IPS DF 4.7 (cell line): ENCODE measurements around the gene SIL1.

Experiments used
- DNase-seq: peaks from one replicate; pipeline ENCODE4 v3.0.0-alpha.2; 2013; ENCODE audit warnings: low spot score; ENCODE audit errors: extremely low read depth

SIL1 gene

DNA sequence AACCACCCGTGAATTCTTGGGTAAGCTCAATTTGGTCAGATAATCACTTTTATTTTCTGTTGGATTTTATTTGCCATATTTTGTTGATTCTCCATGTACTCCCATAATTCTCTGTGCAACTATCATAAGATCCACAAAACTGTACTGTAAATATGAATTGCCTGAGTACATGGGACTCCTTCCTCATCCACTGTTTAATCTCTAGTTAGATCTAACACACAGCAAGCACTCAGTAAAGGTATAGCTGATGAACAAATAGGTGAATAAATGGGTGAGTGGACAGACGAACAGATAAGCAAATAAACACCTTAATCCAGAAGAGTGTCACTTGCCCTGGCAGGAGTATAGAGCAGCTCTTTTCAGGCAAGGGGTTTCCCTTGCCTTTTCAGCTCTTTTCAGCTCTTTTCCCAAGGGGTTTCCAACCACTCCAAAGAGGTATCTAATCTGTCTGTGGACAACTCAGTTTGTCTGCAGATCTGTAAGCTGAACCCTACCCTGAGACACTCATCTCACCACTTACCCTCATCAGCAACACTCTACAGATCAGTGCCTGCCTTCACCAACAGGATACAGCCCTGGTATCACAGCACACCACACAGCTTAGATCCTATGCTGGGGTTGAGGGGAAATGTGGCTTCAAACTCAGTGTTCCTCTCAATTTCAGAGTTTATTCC lies 51.2 kb downstream of the SIL1 start:
- DNase-seq = no peak

DNA sequence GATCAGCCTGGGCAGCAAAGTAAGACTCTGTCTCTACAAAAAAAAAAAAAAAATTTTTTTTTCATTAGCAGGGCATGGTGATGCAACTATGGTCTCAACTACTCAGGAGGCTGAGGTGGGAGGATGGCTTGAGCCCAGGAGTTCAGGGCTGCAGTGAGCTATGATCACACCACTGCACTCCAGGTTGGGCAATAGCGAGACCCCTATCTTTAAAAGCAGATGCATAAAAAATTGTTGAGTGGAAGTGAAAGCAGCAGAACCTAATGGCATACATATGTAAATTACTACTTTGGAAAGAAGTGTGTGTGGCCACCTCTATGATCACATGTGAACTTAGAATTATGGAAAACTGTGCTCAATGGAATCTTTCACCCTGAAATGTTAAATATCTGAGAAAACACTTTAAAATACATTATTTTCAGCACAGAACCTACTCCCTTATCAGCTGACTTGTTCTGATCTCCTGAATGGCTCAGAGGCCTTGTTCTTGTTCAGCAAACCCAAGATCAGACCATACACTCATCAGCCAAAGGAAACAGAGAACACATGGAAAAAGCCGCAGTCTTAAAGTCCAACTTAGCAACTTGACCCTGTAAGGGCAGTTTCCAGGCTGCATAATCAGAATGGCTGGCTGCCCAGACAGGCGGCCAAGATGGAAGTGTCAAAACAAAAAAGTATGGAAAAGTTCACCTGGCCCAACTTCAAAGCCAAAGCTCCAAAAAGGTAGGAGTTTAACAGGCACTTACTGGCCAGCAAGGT lies 56.5 kb downstream of the SIL1 start:
- DNase-seq = no peak

DNA sequence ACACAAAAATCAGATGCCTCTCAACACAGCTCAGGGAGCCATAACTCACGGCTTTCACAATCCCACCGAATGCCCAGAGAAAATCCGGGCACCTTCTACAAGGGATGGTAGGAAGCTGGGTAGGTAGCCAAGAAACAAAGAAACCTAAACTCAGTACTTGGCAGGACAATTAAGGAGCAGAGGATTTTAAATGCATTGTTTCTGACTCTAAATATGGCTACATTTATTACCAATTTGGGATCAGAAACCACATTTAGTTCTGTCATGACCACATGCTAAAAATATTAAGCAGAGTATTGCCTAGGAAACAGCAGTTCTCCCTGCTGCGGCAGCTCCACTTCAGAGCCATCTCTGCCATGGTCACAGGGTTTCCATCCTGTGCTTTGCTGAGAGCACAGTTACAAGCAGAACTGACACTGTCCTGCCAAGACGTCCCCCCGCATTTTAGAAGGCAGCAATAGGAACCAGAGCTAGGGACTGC lies 57.5 kb downstream of the SIL1 start:
- no peak for DNase-seq

DNA sequence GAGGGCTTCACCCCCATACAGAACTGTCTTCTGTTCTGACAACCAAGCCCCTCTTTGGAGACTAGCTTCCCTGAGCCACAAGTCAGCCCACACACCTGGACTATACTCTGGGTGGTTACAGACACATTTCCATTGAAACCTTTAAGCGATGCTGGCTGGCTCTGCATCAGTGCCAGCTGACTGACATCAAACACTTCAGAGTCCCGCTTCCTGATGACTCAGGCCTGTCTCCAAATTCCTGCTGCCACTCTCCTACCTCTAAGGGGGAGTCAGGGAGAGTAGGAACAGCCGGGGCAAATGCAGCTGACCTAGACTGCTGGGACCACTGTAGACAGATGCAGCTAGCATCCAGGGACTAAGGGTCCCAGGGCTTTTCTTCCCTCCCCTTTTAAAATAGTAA lies 59.4 kb downstream of the SIL1 start:
- DNase-seq = no peak

DNA sequence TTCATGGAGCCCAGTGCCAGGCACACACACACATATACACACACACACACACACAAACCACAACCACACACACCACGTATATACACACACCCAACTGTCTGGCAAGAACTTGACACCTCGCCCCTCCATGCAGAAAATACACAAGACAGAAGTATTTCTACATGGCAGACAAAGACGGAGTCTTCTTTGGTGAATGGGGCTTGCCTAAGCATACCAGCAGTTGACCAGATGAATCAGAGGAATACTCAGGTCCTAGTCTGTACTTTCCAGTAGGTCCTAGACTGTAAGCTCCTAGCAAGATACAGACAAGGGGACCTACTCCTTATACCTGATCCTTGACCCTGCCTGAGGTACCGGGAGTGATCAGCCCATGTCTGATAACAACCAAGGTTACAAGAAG lies 60.1 kb downstream of the SIL1 start:
- no peak for DNase-seq

DNA sequence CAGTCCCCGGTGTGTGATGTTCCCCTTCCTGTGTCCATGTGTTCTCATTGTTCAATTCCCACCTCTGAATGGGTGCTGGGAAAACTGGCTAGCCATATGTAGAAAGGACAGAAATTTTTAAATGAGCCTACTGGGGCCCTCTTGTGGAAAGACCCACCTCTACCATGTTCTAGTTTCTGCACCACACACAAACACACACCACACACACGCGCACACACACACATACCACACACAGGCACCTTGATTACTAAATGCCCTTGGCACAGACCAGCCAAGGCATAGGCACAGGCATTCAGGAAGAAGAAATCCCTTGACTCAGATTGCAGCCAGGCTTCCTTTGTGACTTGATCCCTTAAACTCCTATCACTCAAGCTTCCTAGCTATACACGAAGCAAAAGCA lies 60.5 kb downstream of the SIL1 start:
- no peak for DNase-seq

DNA sequence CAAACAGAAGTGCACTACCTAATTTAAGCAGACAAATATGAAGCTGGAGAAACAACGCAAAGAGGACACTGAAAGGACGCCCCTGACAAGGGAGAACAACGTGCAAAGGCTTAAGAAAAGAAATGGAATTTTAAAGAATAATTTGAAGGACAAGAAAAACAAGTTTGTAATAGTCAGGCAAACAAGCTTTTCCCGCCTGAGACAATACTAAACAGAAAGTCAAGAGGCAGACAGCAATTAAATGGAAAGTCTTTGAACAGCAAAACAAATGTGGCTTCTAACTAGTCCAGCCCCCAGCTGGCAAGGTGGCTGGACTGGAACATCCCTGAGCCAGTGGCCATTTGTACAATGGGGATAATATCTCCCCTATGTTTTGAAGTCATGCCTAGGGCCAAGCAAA lies 63.3 kb downstream of the SIL1 start:
- no peak for DNase-seq

DNA sequence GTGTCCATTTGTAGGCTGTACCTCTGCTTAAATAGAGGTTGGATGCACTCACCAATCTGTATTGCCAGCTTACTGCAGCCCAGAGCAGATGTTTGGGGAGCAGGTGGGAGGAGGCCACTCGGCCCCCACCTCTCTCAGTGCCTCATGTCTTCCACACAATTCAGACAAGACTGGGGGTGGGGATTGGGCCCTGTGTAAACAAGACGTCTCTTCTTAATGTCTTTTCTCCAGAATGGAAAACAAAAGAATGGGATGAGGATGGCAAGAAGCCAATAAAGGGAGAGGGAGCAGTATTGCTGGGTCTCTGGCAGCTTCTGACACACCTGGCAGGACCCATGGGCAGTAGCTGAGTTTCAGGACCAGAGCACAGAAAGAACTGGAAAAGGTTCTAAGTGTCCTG lies 64.9 kb downstream of the SIL1 start:
- no peak for DNase-seq

DNA sequence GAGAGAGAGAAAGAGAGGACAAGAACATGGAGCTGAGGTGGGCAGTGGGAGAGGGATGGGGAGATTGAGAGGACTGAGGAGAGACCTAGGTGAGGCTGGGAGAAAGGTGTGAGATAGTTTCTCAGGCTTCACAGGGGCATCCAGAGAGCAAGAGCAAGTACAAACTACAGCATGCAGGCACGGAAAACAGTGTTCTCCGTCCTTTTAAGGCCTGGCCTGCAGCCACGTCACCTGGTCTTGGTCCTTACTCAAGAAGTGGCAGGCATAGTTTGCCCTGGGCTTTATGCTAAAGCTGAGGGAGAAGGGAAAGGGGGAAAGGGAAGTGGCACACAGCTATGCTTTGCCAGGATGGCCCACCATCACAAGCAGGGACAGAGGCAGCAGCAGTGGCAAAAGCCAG lies 65.7 kb downstream of the SIL1 start:
- no peak for DNase-seq

DNA sequence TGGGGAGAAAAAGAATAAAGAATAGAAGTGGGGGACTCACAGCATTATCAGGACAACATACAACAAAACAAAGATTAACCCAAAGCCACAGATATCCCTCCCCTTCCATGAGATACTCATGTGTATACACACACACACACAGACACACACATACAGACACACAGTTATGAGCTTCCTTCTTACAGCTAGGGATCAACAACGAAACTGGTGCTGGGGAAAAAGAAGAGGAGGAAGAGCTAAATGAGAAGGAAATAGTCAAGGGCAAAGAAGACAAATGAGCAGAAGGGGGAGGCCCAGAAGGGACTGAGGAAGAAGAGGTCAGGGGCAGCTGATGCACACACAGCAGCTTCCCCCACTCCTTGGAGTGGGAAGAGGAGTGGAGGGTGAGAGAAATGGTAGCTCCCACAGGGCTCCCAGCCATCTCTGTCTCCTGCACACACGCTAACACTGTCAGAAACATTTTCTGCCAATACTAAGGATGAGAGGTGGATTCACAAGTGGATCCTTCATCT lies 66.2 kb downstream of the SIL1 start:
- no peak for DNase-seq

DNA sequence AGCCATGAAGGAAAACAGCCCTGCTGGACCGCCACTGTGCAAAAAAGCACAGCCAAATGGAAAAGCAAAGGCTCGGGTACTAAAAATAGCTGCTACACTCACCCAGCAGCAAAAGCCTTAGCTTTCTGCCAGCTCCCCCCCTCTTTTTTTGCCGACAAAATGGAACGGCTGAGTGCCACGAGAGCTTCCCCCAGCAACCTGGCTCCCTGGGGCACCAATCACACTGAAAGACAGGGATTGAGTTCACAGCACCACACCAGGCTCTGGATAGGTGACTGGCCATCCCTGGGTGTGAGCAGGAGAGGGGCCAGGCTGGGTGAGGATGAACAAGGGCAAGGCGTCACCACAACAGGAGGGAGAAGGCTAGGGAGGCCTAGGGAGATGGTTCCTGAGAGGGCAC lies 66.7 kb downstream of the SIL1 start:
- no peak for DNase-seq

DNA sequence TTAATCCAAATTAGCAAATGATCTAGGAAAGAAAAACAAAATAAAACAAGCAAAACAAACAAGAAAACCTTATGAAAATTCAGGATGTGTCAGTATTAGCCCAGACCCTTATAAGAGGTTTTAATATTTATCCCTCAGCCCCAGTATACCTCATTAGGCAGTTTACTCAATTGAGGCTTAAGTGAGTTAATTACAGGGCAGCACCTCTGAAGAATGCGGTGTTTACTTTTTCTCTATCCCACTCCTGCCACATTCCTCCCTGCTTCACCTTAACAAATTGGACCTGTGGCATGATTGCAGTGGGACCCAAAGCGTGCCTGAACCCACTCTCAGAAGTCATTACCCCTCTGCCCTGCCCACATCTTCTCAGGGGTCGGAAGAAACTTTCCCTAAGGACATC lies 67.1 kb downstream of the SIL1 start:
- DNase-seq = no peak

DNA sequence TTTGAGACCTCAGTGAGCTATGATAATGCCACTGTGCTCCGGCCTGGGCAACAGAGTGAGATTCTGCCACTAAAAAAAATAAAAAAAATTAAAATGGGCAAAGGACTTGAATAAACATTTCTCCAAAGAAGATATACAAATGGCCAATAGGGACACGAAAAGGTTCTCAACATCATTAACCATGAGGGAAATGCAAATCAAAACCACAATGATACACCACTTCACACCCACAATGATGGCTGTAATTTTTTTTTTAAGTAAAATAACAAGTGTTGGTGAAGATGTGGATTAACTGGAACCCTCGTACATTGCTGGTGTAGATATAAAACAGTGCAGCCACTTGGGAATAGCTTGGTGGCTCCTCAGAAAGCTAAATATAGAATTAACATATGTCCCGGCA lies 68.0 kb downstream of the SIL1 start:
- no peak for DNase-seq

DNA sequence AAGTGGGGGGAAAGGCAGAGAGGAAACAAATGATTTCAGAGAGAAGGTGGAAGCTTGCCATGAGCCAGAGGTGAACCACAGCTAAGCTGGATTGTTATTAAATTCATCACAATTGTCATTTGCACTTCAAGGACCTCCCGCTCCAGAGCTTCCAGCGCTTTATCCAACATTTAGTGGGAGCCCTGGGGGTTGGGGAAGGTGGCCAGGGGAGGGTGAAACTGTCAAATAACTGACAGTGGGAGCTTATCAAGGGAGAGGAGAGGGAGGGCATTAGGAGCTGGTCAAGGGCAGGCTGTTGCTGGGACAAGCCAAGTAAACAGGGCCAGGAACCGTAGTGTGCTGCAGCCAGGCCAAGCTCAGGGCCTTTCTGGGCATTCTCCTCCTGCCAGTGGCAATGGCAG lies 71.5 kb downstream of the SIL1 start:
- DNase-seq = no peak

DNA sequence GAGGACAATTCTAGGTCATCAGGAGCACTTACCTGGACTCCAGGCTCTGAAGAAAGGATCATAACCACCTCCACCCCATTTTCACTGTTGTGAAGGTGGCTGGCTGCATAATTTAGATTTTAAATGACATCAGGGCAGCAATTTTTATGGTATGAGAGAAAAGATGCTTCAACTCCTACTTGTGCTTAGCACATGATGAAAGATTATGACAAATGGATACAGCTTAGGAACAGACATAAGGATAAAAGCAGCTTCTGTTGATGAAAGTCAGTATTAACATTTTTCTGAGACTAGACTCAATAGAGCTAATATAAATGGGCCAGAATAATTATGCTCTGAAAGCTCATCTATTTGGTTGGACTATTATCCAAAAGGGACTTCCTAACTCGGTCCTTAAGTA lies 72.2 kb downstream of the SIL1 start:
- no peak for DNase-seq

DNA sequence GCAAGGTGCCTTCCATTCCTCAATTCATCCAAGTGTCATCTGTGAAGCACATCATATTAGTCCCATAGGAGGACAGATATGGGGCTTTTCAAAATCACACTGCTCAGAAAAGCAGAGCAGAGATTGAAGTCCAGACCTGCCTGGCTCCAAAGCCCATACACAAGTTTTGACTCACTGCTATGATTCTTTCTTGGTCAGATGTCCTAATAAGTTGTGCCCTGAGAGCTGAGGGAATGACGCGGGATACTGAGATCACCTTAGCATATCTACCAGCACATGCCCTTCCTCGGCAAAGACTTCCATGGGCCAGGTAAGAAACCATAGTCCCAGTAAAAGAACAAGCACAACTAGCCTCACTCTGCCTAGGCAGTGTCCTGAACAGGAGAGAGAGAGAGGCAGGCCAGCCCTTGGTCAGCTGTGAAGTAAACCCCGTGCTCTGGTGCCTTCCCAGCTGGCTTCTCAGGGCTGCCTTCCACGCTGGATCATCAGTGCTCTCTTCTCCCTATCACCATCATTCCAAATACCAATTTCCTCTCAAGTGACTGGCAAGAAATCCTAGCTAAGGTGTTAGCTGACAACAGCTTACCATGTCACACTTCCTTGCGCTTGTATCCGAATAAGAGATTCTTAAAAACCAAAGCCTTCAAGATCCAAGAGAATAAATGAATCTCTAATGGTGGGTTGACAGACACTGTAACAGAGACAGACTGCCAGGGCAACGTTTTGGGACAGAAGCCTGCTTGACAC lies 73.2 kb downstream of the SIL1 start:
- DNase-seq = no peak

DNA sequence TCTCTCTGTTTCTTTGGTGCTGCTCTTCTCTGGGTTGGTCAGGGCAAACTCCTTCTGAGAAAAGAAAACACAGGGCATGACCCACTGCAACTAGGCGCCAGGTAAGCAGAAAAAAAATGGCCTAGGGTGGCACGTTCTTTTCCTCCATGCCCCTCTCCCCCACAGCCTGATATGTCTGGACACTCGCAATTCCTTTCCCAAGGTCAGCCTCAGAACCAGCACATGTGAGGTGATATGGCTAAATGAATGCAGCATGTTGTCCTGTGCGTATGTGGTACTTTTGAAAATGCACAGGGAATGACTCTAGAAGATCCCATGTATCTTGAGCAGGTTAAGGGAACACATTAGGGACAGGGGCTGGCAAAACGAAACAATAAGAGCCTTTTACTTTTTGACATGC lies 77.0 kb downstream of the SIL1 start:
- no peak for DNase-seq

DNA sequence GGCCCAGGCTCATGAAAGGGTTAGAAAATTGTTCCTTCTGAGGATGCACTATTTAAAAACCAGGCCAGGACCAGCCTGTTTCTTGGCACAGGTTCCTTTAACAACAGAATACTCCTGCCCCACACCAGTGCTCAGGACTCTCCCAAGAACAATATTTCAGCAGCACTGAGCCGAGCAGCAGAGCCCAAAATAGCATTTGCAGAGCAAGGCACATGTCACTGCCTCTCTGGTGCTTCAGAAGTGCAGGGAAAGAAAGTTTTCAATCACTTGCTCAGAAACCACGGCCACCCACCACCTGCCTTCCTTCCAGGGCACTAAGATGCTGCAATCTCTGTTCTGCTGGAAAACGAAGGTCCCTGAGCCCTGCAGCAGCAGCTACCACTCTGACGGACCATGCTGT lies 77.6 kb downstream of the SIL1 start:
- DNase-seq = no peak

DNA sequence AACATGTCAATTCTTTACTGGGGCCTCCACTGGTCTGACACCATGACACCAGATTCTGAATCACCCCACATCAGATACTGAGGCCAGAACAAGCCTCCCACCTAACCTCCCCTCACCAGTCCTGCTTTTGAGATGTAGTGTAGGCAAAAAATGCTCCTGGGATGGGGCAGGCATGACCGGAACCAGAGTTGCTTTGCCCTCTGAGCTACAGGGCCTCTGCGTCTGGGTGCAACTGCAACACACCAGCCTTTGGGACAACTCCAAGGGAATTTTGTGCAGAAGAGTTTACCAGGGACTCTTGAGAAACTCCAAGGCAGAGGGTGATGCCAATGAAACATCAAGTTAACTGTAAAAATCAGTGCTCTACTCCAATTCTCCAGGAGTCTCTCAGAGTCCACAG lies 79.4 kb downstream of the SIL1 start:
- DNase-seq = no peak

DNA sequence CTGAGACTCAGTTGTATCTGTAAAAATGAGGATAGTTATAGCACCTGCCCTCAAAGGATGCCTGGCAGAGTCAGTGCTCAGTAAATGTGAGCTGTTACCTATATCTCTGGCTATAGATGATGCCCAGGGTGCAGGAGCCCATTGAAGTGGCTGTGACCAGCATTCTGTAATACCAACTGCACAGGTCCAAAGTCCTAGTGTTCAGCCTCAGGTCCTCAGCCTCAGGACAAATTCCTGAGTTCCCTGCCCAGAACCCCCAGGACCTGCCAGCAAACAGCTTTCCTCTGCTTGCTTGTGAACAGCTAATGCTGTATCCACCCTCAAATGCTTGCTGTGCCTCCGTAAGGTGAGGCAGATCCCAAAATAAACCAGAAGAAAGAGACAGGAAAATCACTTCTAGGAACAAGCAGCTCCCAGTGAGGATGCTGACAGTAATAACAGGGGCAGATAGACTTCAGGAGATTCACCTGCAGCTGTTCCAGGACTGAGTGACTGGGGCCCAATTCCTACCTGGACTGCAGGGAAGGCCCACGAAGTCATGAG lies 80.8 kb downstream of the SIL1 start:
- DNase-seq = no peak

DNA sequence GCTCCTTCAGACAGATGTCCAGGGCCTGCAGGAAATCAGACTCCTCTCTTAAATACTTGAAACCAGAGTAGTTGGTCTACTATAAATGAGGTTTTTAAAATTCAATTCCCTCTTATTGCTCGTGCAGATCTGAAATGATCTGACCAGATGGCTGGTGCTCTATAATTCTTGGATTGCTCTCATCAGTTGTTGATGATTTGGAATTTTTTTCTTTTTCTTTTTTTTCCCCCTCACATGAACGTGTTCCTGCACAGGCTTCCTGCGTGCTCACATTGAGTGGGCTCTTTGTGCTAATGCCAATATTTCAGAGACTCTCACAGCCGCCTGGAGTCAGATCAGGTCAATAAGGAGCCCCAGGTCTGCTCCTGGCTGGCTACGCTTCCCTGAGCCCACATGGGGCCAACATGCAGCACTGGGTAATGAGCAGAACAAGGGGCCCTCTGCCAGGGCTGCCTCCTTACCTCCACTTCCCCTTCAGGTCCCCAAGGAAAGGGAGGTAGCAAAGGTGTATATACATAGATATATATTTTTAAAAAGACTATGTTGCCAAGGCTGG lies 82.0 kb downstream of the SIL1 start:
- no peak for DNase-seq

DNA sequence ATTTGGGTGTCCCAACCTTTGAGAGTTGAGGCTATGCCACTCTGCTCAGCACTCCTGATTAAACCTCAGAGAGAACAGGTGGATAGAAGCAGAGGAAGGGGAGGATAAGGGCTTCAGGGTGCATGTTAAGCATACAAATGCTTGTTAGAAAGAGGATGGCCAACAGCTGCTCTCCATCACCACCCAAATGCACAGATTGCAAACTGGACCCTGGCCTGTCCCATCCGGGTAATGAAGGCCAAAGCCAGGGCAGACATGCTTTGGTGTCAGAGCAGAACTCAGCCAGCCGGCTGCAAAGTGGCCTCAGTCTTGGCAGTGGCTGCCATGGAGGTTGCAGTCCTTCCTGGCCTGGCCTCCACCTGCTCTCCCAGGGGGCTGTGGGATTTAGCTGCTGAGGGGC lies 84.3 kb downstream of the SIL1 start:
- no peak for DNase-seq
